ENCODE measurements around the gene CHEK1. TPM values are rescaled to one million over a fixed set of nuclear protein-coding genes. Genes with fewer than 3 reads are reported as not detected.

CHEK1 gene
- total and polyA plus RNA-seq, 9 donors = 0.24 to 3.5 (median 1.5) TPM

- Histone ChIP-seq H3K4me1 (ENCODE audit: insufficient read depth) (peaks cover 6% of the 10 kb centered on the region), H3K4me3 (peak overlapping the region; percentile 52), H3K27me3 (no peaks in the 10 kb centered on the region), H3K9me3 (no peaks in the 10 kb centered on the region), H3K36me3 (no peaks in the 10 kb centered on the region), H3K27ac (peak overlapping the region; percentile 79 to 99)
- DNase-seq = peak; percentile 33 to 68 (median 46)
- intact Hi-C loops (cut with DNase I) = no loop called here
- TF ChIP-seq CTCF (IDR thresholded peaks at IDR 0.05) = no peak
- TF ChIP-seq POLR2A (IDR thresholded peaks at IDR 0.05) = no peak
- no peak for TF ChIP-seq EP300 (IDR thresholded peaks at IDR 0.05)
- WGBS, 3 donors = 1 to 2% (median 1%) methylated on average over 30 of the region's 30 CpGs
Measured at GRCh38 chr11:125591649-125592304, 33.2 kb upstream of the CHEK1 start.

- Histone ChIP-seq H3K36me3 (no peaks in the 10 kb centered on the region), H3K9me3 (no peaks in the 10 kb centered on the region), H3K27me3 (no peaks in the 10 kb centered on the region), H3K4me1 (ENCODE audit: insufficient read depth) (peaks cover 6% of the 10 kb centered on the region), H3K4me3 (peak within 1 kb of the TSS; percentile 85), H3K27ac (peak within 1 kb of the TSS; percentile 79 to 99)
- WGBS, 3 donors = 0% methylated on average over 55 of the region's 55 CpGs
- DNase-seq = peak; percentile 99 to 100 (median 100)
- TF ChIP-seq EP300 (IDR thresholded peaks at IDR 0.05) = peak; percentile 55
- TF ChIP-seq CTCF (IDR thresholded peaks at IDR 0.05) = no peak
- peak; percentile 90 for TF ChIP-seq POLR2A (IDR thresholded peaks at IDR 0.05)
- intact Hi-C loops (cut with DNase I) = no loop called here
Measured at GRCh38 chr11:125592305-125593113, 32.5 kb upstream of the CHEK1 start, which contains the start of gene STT3A. STT3A (plus strand) TSS chr11:125592852; CDS start chr11:125595916, 3,064 bp downstream.

- peaks cover 6% of the 10 kb centered on the region for H3K4me1 ChIP-seq (ENCODE audit: insufficient read depth)
- no peak for TF ChIP-seq CTCF (IDR thresholded peaks at IDR 0.05)
- TF ChIP-seq EP300 (IDR thresholded peaks at IDR 0.05) = no peak
- no peak for TF ChIP-seq POLR2A (IDR thresholded peaks at IDR 0.05)
- no peaks in the 10 kb centered on the region for H3K9me3 ChIP-seq
- H3K27ac ChIP-seq = peak overlapping the region; percentile 63 to 64
- H3K27me3 ChIP-seq = no peaks in the 10 kb centered on the region
- H3K36me3 ChIP-seq = no peaks in the 10 kb centered on the region
- no peak for DNase-seq
- peak overlapping the region; percentile 85 for H3K4me3 ChIP-seq
- intact Hi-C loops (cut with DNase I) = no loop called here
- 0 to 1% (median 0%) methylated on average over 18 of the region's 18 CpGs for WGBS, 3 donors
Measured at GRCh38 chr11:125593114-125593820, 31.7 kb upstream of the CHEK1 start.

- intact Hi-C loops (cut with DNase I) = no loop called here
- WGBS, 3 donors = 73 to 75% (median 74%) methylated on average over 3 of the region's 3 CpGs
Measured at GRCh38 chr11:125594958-125595357, 30.0 kb upstream of the CHEK1 start.

More at GRCh38 chr11:125594958-125595357, 30.0 kb upstream of the CHEK1 start:
- no peak for DNase-seq
- Histone ChIP-seq H3K36me3 (no peaks in the 10 kb centered on the region), H3K9me3 (no peaks in the 10 kb centered on the region), H3K27ac (no peak overlapping the region), H3K27me3 (no peaks in the 10 kb centered on the region), H3K4me3 (no peak overlapping the region), H3K4me1 (ENCODE audit: insufficient read depth) (peaks cover 6% of the 10 kb centered on the region)
- no peak for TF ChIP-seq CTCF (IDR thresholded peaks at IDR 0.05)
- no peak for TF ChIP-seq POLR2A (IDR thresholded peaks at IDR 0.05)
- no peak for TF ChIP-seq EP300 (IDR thresholded peaks at IDR 0.05)

Data from ovary (tissue), 9 donors.